Panc1 (cell line): Measurements from ENCODE around the gene SDF4. TPM values are rescaled to one million over a fixed set of nuclear protein-coding genes. Genes with fewer than 3 reads are reported as not detected.
A peak's percentile ranks its signal among the peaks of the same experiment; 100 is the strongest.

Experiments
- ATAC-seq: fragments of 200-7000 bp; cut with Tn5 transposase; 2 replicates; pipeline ENCODE4 v1.9.1; 2020; ENCODE audit warnings: mild to moderate bottlenecking, moderate library complexity
- BruUV-seq: library from RNA; stranded (reverse); fragments of 400-500 nt; replicated peaks from 2 replicates; lab custom pipeline; 2021; lab: Mats Ljungman, UMichigan
- CTCF ChIA-PET: fragments of 300-600 bp; sonication (Branson Sonifier 250); formaldehyde crosslinking; loops from one replicate; lab custom pipeline; 2022; ENCODE audit warnings: antibody characterized with exemption; lab: Charles Lee
- POLR2A ChIA-PET: fragments of 300-600 bp; sonication (Branson Sonifier 250); formaldehyde crosslinking; loops from one replicate; lab custom pipeline; 2022; ENCODE audit warnings: antibody characterized with exemption; lab: Charles Lee
- DNase-seq: peaks from one replicate; pipeline ENCODE4 v3.0.0-alpha.2; 2010; ENCODE audit warnings: low read depth, low spot score
- H3K27ac ChIP-seq: 2 replicates; pipeline ENCODE4 v1.5.1; 2011; ENCODE audit warnings: mild to moderate bottlenecking, low read length, inconsistent platforms
- H3K27me3 ChIP-seq: fragments of 200-500 bp; sonication (Bioruptor generic); 2 replicates; pipeline ENCODE4 v1.6.0; 2014; ENCODE audit warnings: low read length, inconsistent platforms; ENCODE audit not compliant: control insufficient read depth, insufficient read depth
- H3K36me3 ChIP-seq: fragments of 200-500 bp; sonication (Bioruptor generic); 2 replicates; pipeline ENCODE4 v1.5.1; 2014; ENCODE audit warnings: inconsistent platforms, mild to moderate bottlenecking, low read length, moderate library complexity; ENCODE audit not compliant: control insufficient read depth, insufficient read depth
- H3K4me1 ChIP-seq: 2 replicates; pipeline ENCODE4 v1.5.1; 2011; ENCODE audit warnings: inconsistent platforms, mild to moderate bottlenecking, low read length, moderate library complexity; ENCODE audit not compliant: control insufficient read depth, insufficient read depth
- H3K4me3 ChIP-seq, 2 experiments: 2 replicates each; pipeline ENCODE4 v1.5.1; 2011 to 2012; ENCODE audit warnings: low read depth in 2 of 2, low read length in 2 of 2, mild to moderate bottlenecking in 2 of 2, inconsistent platforms in 1 of 2, moderate library complexity in 1 of 2
- H3K9me3 ChIP-seq: fragments of 200-500 bp; sonication (Bioruptor generic); 2 replicates; pipeline ENCODE4 v1.5.1; 2014; ENCODE audit warnings: low read depth, mild to moderate bottlenecking, inconsistent platforms, low read length, moderate library complexity; ENCODE audit not compliant: control insufficient read depth, insufficient read depth
- POLR2AphosphoS5 ChIP-seq: IDR thresholded peaks from 2 replicates; pipeline ENCODE4 v1.6.1; 2012; ENCODE audit warnings: mild to moderate bottlenecking, low read depth, low read length, moderate library complexity
- SIN3A ChIP-seq: IDR thresholded peaks from 2 replicates; pipeline ENCODE4 v1.6.1; 2012; ENCODE audit warnings: low read depth, mild to moderate bottlenecking, low read length, moderate library complexity, borderline replicate concordance; ENCODE audit not compliant: insufficient read depth
- TCF7L2 ChIP-seq: IDR thresholded peaks from 2 replicates; pipeline ENCODE4 v1.6.1; 2011; ENCODE audit warnings: mild to moderate bottlenecking, low read depth, low read length, inconsistent platforms
- in situ Hi-C: cut with HindIII; loops from 2 replicates; pipeline ENCODE4 v1.10.0; 2016; ENCODE audit warnings: low sequenced_read_pairs, low pct_unique_long_range_greater_than_20kb
- intact Hi-C: fragments of 100-400 bp; cut with micrococcal nuclease; formaldehyde crosslinking; loops from one replicate; pipeline ENCODE4 v1.10.0; 2022; ENCODE audit not compliant: unreplicated experiment
- total RNA-seq: library from RNA; stranded (reverse); gene quantifications from one replicate; pipeline ENCODE4 v1.2.1, GENCODE V29; 2021; ENCODE audit not compliant: unreplicated experiment
- TF ChIP-seq, protein P1 (sequence below): fragments of 450-650 bp; IDR thresholded peaks from 2 replicates; pipeline ENCODE4 v1.5.1; 2017; ENCODE audit warnings: mild to moderate bottlenecking
- TF ChIP-seq, protein P2 (sequence below), 2 experiments: IDR thresholded peaks; 2 replicates each; pipeline ENCODE4 v1.6.1; 2011 to 2012; ENCODE audit warnings: low read depth in 2 of 2, control low read depth in 1 of 2, low read length in 1 of 2, mild to moderate bottlenecking in 1 of 2, moderate library complexity in 1 of 2; ENCODE audit not compliant: insufficient read depth in 1 of 2

The SDF4 gene
- total RNA-seq, 1 experiment from 2014 or later, result 335 TPM

DNA sequence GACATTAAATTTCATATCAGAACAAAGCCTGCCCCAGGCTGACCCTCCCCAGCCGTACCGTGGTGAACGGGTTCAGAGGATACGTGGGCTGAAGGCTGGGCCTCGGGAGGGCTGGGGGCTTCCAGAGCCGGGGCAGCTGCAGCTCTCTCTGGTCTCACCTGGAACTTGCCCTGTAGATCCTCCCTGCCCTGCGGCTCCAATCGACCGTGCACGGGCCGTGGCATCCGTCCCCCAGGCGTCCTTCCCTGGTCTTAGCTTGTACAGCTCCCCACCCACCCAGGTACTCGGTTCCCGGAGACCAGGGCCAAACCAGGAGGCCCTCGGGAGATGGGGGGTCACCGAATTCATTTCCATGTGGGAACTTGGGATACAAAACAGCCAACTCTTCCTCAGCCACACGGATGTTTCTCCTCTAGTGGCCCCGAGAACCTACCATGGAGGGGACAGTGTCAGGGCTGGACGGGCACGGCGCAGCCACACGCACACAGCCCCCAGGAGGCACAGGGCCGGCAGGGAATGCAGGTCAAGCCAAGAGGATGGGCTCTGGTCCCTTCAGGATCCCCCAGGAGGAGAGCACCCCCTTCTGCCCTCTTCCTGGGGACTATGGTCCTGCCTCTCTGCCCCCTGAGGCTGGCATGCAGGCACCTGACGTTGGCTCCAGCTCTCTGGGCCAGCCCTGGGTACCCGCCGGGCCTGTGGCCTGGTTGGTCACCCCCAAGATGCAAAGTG is 3.4 kb upstream of the SDF4 start:
- in situ Hi-C loops, result no loop called here
- POLR2A ChIA-PET, result no interaction called here
- Histone ChIP-seq H3K4me3 (no peak overlapping the region), H3K36me3 (peaks cover 8% of the 10 kb centered on the region; the same call in 1 of the 2 replicates), H3K27ac (peak overlapping the region; percentile 82), H3K4me1 (peaks cover 66% of the 10 kb centered on the region), H3K27me3 (no peaks in the 10 kb centered on the region), H3K9me3 (no peaks in the 10 kb centered on the region)
- ATAC-seq (no peak), DNase-seq (no peak)
- CTCF ChIA-PET, result no interaction called here
- TF ChIP-seq POLR2AphosphoS5, result no peak
- TF ChIP-seq, protein P1, sequence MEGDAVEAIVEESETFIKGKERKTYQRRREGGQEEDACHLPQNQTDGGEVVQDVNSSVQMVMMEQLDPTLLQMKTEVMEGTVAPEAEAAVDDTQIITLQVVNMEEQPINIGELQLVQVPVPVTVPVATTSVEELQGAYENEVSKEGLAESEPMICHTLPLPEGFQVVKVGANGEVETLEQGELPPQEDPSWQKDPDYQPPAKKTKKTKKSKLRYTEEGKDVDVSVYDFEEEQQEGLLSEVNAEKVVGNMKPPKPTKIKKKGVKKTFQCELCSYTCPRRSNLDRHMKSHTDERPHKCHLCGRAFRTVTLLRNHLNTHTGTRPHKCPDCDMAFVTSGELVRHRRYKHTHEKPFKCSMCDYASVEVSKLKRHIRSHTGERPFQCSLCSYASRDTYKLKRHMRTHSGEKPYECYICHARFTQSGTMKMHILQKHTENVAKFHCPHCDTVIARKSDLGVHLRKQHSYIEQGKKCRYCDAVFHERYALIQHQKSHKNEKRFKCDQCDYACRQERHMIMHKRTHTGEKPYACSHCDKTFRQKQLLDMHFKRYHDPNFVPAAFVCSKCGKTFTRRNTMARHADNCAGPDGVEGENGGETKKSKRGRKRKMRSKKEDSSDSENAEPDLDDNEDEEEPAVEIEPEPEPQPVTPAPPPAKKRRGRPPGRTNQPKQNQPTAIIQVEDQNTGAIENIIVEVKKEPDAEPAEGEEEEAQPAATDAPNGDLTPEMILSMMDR, result no peak
- no peak for TF ChIP-seq SIN3A
- TF ChIP-seq, protein P2, sequence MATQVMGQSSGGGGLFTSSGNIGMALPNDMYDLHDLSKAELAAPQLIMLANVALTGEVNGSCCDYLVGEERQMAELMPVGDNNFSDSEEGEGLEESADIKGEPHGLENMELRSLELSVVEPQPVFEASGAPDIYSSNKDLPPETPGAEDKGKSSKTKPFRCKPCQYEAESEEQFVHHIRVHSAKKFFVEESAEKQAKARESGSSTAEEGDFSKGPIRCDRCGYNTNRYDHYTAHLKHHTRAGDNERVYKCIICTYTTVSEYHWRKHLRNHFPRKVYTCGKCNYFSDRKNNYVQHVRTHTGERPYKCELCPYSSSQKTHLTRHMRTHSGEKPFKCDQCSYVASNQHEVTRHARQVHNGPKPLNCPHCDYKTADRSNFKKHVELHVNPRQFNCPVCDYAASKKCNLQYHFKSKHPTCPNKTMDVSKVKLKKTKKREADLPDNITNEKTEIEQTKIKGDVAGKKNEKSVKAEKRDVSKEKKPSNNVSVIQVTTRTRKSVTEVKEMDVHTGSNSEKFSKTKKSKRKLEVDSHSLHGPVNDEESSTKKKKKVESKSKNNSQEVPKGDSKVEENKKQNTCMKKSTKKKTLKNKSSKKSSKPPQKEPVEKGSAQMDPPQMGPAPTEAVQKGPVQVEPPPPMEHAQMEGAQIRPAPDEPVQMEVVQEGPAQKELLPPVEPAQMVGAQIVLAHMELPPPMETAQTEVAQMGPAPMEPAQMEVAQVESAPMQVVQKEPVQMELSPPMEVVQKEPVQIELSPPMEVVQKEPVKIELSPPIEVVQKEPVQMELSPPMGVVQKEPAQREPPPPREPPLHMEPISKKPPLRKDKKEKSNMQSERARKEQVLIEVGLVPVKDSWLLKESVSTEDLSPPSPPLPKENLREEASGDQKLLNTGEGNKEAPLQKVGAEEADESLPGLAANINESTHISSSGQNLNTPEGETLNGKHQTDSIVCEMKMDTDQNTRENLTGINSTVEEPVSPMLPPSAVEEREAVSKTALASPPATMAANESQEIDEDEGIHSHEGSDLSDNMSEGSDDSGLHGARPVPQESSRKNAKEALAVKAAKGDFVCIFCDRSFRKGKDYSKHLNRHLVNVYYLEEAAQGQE (IDR thresholded peaks at IDR 0.05; ENCODE audit: insufficient read depth in 1 of 2, low read depth in 2 of 2, low read length in 1 of 2), result no peak
- TF ChIP-seq TCF7L2, result no peak
- no TSS peak for BruUV-seq
- intact Hi-C loops, result no loop called here

GRCh38 chr1:1234180-1234808 is 2.5 kb upstream of the SDF4 start:
- in situ Hi-C loops (no loop called here), intact Hi-C loops (loop anchor here (5.0 kb wide), 1 partner anchor 112 kb away; no protein-coding TSS in a partner anchor)
- no peaks in the 10 kb centered on the region for H3K27me3 ChIP-seq
- peaks cover 57% of the 10 kb centered on the region for H3K4me1 ChIP-seq
- no peak; the same call in 1 of the 2 replicates for TF ChIP-seq POLR2AphosphoS5
- no peak for TF ChIP-seq TCF7L2
- TF ChIP-seq, protein P1, result no peak
- TF ChIP-seq SIN3A, result no peak
- TF ChIP-seq, protein P2 (IDR thresholded peaks at IDR 0.05; ENCODE audit: insufficient read depth in 1 of 2, low read depth in 2 of 2, low read length in 1 of 2), result no peak
- no TSS peak for BruUV-seq
- DNase-seq (no peak), ATAC-seq (no peak)
- no peak overlapping the region for H3K4me3 ChIP-seq
- peak overlapping the region; percentile 65 for H3K27ac ChIP-seq
- ChIA-PET CTCF (no interaction called here), POLR2A (no interaction called here)
- peaks cover 8% of the 10 kb centered on the region; the same call in 1 of the 2 replicates for H3K36me3 ChIP-seq
- no peaks in the 10 kb centered on the region for H3K9me3 ChIP-seq
